SU-DHL-6 (cell line): Measurements from ENCODE around the gene FZD4.

Experiments
- CTCF ChIP-seq: fragments of 200-600 bp; sonication (generic); IDR thresholded peaks from one replicate; pipeline ENCODE4 v1.5.1; 2017; ENCODE audit warnings: antibody characterized with exemption, mild to moderate bottlenecking, low read length, moderate library complexity; ENCODE audit not compliant: insufficient read depth, poor library complexity, severe bottlenecking
- EZH2phosphoT487 ChIP-seq: fragments of 200-600 bp; sonication (generic), shearing (Covaris generic); conservative IDR thresholded peaks from 2 replicates; pipeline ENCODE4 v1.6.1; 2018; ENCODE audit warnings: mild to moderate bottlenecking, antibody characterized with exemption, low read length, moderate library complexity, mixed read lengths

GRCh38 chr11:86990515-86990914 is 35.3 kb upstream of the FZD4 start:
- TF ChIP-seq CTCF (no peak), EZH2phosphoT487 (no peak)
